NCI-H1417 (cell line): ENCODE results near the gene TMEM134.

Experiments
- DNase-seq, 3 experiments: peaks; one replicate each; lab custom pipeline; 2025; lab: John Stamatoyannopoulos, UW

TMEM134 gene

GRCh38 chr11:67458266-67458665 is 10.8 kb downstream of the TMEM134 start:
- no peak for DNase-seq

- DNase-seq, result no peak
Observed at GRCh38 chr11:67457453-67457852, 11.6 kb downstream of the TMEM134 start.

GRCh38 chr11:67456068-67456705 is 12.9 kb downstream of the TMEM134 start:
- no peak for DNase-seq

GRCh38 chr11:67455054-67455453 is 14.0 kb downstream of the TMEM134 start, which contains the start of gene CABP4:
Gene CABP4 (plus strand): TSS chr11:67455354. CDS start chr11:67455424, 70 bp downstream.
- no peak for DNase-seq

- no peak for DNase-seq
Observed at GRCh38 chr11:67453816-67454732, 15.0 kb downstream of the TMEM134 start.

GRCh38 chr11:67452141-67452952 is 16.7 kb downstream of the TMEM134 start, which contains the start of gene GPR152:
Gene GPR152 (minus strand): TSS chr11:67452729. CDS start chr11:67452724, 5 bp downstream.
- no peak for DNase-seq

GRCh38 chr11:67451658-67451976 is 17.4 kb downstream of the TMEM134 start:
- DNase-seq, result no peak

- no peak for DNase-seq
Observed at GRCh38 chr11:67450796-67451657, 18.0 kb downstream of the TMEM134 start.

GRCh38 chr11:67449116-67449844 is 19.8 kb downstream of the TMEM134 start:
- DNase-seq, result peak in 1 of 3 experiments; percentile 38

GRCh38 chr11:67448220-67448609 is 20.8 kb downstream of the TMEM134 start:
- DNase-seq, result no peak

GRCh38 chr11:67445515-67445914 is 23.5 kb downstream of the TMEM134 start:
- DNase-seq, result no peak

- DNase-seq, result no peak
Observed at GRCh38 chr11:67442504-67443404, 26.3 kb downstream of the TMEM134 start.

- no peak for DNase-seq
Observed at GRCh38 chr11:67441731-67442351, 27.2 kb downstream of the TMEM134 start.

- DNase-seq, result no peak
Observed at GRCh38 chr11:67441098-67441563, 27.9 kb downstream of the TMEM134 start.

- no peak for DNase-seq
Observed at GRCh38 chr11:67440229-67441097, 28.6 kb downstream of the TMEM134 start.

- no peak for DNase-seq
Observed at GRCh38 chr11:67439321-67440228, 29.5 kb downstream of the TMEM134 start.
